ENCODE results near the gene SLC1A4. TPM values are rescaled to one million over a fixed set of nuclear protein-coding genes. Genes with fewer than 3 reads are reported as not detected.

The SLC1A4 gene
- total and polyA plus RNA-seq, 10 of the 15 experiments (the other 5 are each of a cell fraction or from before 2014, with no cell fraction given) = 10.8 to 43.2 (median 27.7) TPM

DNA sequence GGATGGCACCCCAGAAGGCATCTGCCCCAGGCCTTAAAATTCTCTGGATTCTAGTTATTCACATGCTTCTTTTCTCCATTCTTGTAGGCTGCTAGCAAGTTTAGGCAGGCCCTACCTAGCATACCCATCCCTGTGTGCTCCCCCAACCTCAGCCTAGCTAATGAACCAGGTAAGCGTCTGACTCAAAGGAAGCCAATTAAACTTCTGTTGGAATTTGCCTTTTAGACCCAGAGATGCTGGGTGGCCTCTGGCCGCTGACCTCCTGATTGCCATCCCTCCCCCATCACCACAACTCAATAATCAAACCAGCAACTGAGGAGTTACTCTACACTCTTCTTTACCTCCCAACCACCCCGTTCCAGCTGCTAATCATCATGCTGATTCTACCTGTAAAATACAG lies 48.0 kb downstream of the SLC1A4 start:
- no peak for ATAC-seq
- 77% methylated on average over 3 of the region's 3 CpGs for WGBS (ENCODE audit: insufficient coverage, insufficient replicate concordance, low lambda C conversion rate, missing lambda C conversion rate)
- no peak overlapping the region for H2AFZ ChIP-seq (ENCODE audit: control insufficient read depth, low read depth, low read length)
- H3K27ac ChIP-seq (ENCODE audit: control insufficient read depth, insufficient read depth) = no peak overlapping the region
- peaks cover 7% of the 10 kb centered on the region for H3K4me1 ChIP-seq (ENCODE audit: control insufficient read depth, insufficient read depth, low read length)
- intact Hi-C loops (cut with micrococcal nuclease; ENCODE audit: unreplicated experiment) = no loop called here
- no peak overlapping the region for H3K4me3 ChIP-seq
- ChIA-PET CTCF (interaction anchor here (0.6 to 0.9 kb wide), 4 partner anchors 115 to 514 kb away, joined by 3 to 4 read pairs (median 4); no protein-coding TSS in a partner anchor), RAD21 (ENCODE audit: unreplicated experiment) (interaction anchor here (0.6 to 1.4 kb wide), 2 partner anchors 44 to 123 kb away, joined by 3 to 4 read pairs; no protein-coding TSS in a partner anchor), POLR2A (interaction anchor here (0.5 kb wide), 1 partner anchor 123 kb away, joined by 6 read pairs; no protein-coding TSS in a partner anchor), SMC1A (ENCODE audit: uncharacterized antibody, unreplicated experiment) (interaction anchor here (11.8 kb wide), 1 partner anchor 118 kb away, joined by 178 read pairs; no protein-coding TSS in a partner anchor)
- no peak overlapping the region for H3K9ac ChIP-seq (ENCODE audit: control insufficient read depth, insufficient read depth, low read length)
- no peaks in the 10 kb centered on the region for H3K9me3 ChIP-seq (replicated peaks; ENCODE audit: control insufficient read depth, insufficient read depth, low read length)
- in situ Hi-C loops (cut with MboI) = loop anchor here (5.0 to 10.0 kb wide), 3 partner anchors 120 to 705 kb away; no protein-coding TSS in a partner anchor
- H4K20me1 ChIP-seq (ENCODE audit: control insufficient read depth, insufficient read depth) = no peaks in the 10 kb centered on the region
- BruUV-seq (replicated peaks) = no TSS peak
- no peaks in the 10 kb centered on the region for H3K27me3 ChIP-seq (replicated peaks in 1 of 2; ENCODE audit: control insufficient read depth in 2 of 2, insufficient read depth in 2 of 2, low read length in 1 of 2)
- H3K79me2 ChIP-seq (ENCODE audit: control insufficient read depth, insufficient read depth, low read length) = peaks cover 3% of the 10 kb centered on the region; the same call in 1 of the 2 replicates
- H3K36me3 ChIP-seq (ENCODE audit: control insufficient read depth in 2 of 2, insufficient read depth in 2 of 2, low read length in 1 of 2) = no peaks in the 10 kb centered on the region
- TF ChIP-seq, protein P1, sequence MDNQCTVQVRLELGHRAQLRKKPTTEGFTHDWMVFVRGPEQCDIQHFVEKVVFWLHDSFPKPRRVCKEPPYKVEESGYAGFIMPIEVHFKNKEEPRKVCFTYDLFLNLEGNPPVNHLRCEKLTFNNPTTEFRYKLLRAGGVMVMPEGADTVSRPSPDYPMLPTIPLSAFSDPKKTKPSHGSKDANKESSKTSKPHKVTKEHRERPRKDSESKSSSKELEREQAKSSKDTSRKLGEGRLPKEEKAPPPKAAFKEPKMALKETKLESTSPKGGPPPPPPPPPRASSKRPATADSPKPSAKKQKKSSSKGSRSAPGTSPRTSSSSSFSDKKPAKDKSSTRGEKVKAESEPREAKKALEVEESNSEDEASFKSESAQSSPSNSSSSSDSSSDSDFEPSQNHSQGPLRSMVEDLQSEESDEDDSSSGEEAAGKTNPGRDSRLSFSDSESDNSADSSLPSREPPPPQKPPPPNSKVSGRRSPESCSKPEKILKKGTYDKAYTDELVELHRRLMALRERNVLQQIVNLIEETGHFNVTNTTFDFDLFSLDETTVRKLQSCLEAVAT (IDR thresholded peaks at IDR 0.05) = no peak
- no peak for TF ChIP-seq IKZF2 (IDR thresholded peaks at IDR 0.05)
- TF ChIP-seq, protein P2, sequence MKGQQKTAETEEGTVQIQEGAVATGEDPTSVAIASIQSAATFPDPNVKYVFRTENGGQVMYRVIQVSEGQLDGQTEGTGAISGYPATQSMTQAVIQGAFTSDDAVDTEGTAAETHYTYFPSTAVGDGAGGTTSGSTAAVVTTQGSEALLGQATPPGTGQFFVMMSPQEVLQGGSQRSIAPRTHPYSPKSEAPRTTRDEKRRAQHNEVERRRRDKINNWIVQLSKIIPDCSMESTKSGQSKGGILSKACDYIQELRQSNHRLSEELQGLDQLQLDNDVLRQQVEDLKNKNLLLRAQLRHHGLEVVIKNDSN (IDR thresholded peaks at IDR 0.05; ENCODE audit: borderline replicate concordance, extremely low read length, insufficient read depth, low read depth, low read length) = no peak
- DNase-seq (ENCODE audit: low read depth, low spot score) = no peak
- FAIRE-seq = no peak
- H3K4me2 ChIP-seq (ENCODE audit: control insufficient read depth, insufficient read depth) = no peak overlapping the region

Data from GM12878 (cell line).